ENCODE data around the gene SLC52A1.

The SLC52A1 gene

GRCh38 chr17:4987767-4988567 is 47.3 kb downstream of the SLC52A1 start:
- DNase-seq (ENCODE audit: low read depth) = no peak

- no peak for DNase-seq (ENCODE audit: low read depth)
Observed at GRCh38 chr17:4986951-4987766, 48.1 kb downstream of the SLC52A1 start, which contains the start of gene CAMTA2. TSS of gene CAMTA2 (minus strand) at chr17:4987675. CDS start at chr17:4986222, 1,453 bp downstream.

- DNase-seq (ENCODE audit: low read depth) = no peak
Observed at GRCh38 chr17:4986403-4986802, 48.8 kb downstream of the SLC52A1 start.
